Transverse colon (tissue), 3 donors: ENCODE data around the gene EFR3B.

Experiments
- POLR2A ChIP-seq: fragments of 450-650 bp; IDR thresholded peaks from one replicate; pipeline ENCODE4 v1.6.1; 2016; ENCODE audit warnings: antibody characterized with exemption, mild to moderate bottlenecking, moderate library complexity
- TF ChIP-seq, protein P1 (sequence below), 5 experiments: fragments of 200-600 bp in 3 of 5; fragments of 450-650 bp in 2 of 5; sonication (generic) in 3 of 5; IDR thresholded peaks; 1 replicate in 2 of 5; 2 replicates in 3 of 5; pipeline ENCODE4 v1.5.1; 2016 to 2017; ENCODE audit warnings: antibody characterized with exemption in 5 of 5, inconsistent platforms in 3 of 5, mild to moderate bottlenecking in 2 of 5, moderate library complexity in 1 of 5

DNA sequence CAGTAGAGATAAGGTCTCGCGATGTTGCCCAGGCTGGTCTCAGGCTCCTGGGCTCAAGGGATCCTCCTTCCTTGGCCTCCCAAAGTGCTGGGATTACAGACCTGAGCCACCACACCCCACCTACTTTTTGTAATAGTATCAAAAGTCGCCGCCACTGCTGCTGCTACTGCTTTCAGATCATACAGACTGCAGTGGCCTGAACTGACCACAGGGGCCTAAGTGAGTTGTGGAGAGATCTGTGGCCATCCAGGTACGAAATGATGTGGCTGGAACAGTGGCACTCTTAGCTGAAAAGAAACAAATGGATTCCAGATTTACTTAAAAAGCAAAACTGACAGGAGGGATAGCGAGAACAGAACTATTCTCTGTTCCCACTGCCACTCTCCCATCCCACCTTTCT lies 159.4 kb downstream of the EFR3B start:
- TF ChIP-seq, protein P1, sequence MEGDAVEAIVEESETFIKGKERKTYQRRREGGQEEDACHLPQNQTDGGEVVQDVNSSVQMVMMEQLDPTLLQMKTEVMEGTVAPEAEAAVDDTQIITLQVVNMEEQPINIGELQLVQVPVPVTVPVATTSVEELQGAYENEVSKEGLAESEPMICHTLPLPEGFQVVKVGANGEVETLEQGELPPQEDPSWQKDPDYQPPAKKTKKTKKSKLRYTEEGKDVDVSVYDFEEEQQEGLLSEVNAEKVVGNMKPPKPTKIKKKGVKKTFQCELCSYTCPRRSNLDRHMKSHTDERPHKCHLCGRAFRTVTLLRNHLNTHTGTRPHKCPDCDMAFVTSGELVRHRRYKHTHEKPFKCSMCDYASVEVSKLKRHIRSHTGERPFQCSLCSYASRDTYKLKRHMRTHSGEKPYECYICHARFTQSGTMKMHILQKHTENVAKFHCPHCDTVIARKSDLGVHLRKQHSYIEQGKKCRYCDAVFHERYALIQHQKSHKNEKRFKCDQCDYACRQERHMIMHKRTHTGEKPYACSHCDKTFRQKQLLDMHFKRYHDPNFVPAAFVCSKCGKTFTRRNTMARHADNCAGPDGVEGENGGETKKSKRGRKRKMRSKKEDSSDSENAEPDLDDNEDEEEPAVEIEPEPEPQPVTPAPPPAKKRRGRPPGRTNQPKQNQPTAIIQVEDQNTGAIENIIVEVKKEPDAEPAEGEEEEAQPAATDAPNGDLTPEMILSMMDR (IDR thresholded peaks at IDR 0.05) = no peak
- TF ChIP-seq POLR2A = no peak
